ENCODE results near the gene TMEM151B. TPM values are rescaled to one million over a fixed set of nuclear protein-coding genes. Genes with fewer than 3 reads are reported as not detected.
"Not testable (repeated sequence)": the region's sequence is repeated elsewhere in the genome, so short reads cannot be mapped to it uniquely, and the experiment has no call there.

The TMEM151B gene
- total and polyA plus RNA-seq, 5 experiments from 2014 or later, result not detected

- H3K9me3 Mint-ChIP-seq, result no peaks in the 10 kb centered on the region
- H3K36me3 Mint-ChIP-seq, result peaks cover 0 to 69% (median 13%) of the 10 kb centered on the region in 3 donors
- no peaks in the 10 kb centered on the region for H3K27me3 Mint-ChIP-seq
- ATAC-seq, result no peak
- H3K4me1 Mint-ChIP-seq, result peaks cover 3 to 12% (median 10%) of the 10 kb centered on the region in 4 donors
- no peak for DNase-seq
- no peak overlapping the region for H3K4me3 Mint-ChIP-seq
- POLR2A ChIA-PET, result interaction anchor here (0.8 kb wide), 1 partner anchor 1039 kb away, joined by 3 read pairs; no protein-coding TSS in a partner anchor
- no peak overlapping the region for H3K27ac Mint-ChIP-seq
Measured at GRCh38 chr6:44306710-44307109, 36.5 kb downstream of the TMEM151B start.

- ATAC-seq (no peak), DNase-seq (no peak)
- H3K27ac Mint-ChIP-seq, result no peak overlapping the region
- H3K27me3 Mint-ChIP-seq, result no peaks in the 10 kb centered on the region
- peaks cover 8 to 17% (median 13%) of the 10 kb centered on the region in 4 donors for H3K4me1 Mint-ChIP-seq
- H3K9me3 Mint-ChIP-seq, result no peaks in the 10 kb centered on the region
- POLR2A ChIA-PET, result interaction anchor here (0.8 kb wide), 2 partner anchors 10 to 1039 kb away, joined by 3 to 4 read pairs; no protein-coding TSS in a partner anchor
- H3K4me3 Mint-ChIP-seq, result no peak overlapping the region
- peaks cover 0 to 65% (median 13%) of the 10 kb centered on the region in 3 donors for H3K36me3 Mint-ChIP-seq
Measured at GRCh38 chr6:44307217-44307616, 37.0 kb downstream of the TMEM151B start.

- H3K4me1 Mint-ChIP-seq, result peaks cover 20 to 31% (median 23%) of the 10 kb centered on the region in 4 donors
Measured at GRCh38 chr6:44309092-44309491, 38.8 kb downstream of the TMEM151B start.

GRCh38 chr6:44309631-44310030 lies 39.4 kb downstream of the TMEM151B start:
- POLR2A ChIA-PET, result interaction anchor here (0.8 kb wide), 1 partner anchor 9 kb away, joined by 4 read pairs; no protein-coding TSS in a partner anchor
- ATAC-seq, result no peak
- no peak overlapping the region for H3K4me3 Mint-ChIP-seq
- no peaks in the 10 kb centered on the region for H3K27me3 Mint-ChIP-seq
- DNase-seq, result no peak
- H3K9me3 Mint-ChIP-seq, result no peaks in the 10 kb centered on the region
- peaks cover 20 to 31% (median 23%) of the 10 kb centered on the region in 4 donors for H3K4me1 Mint-ChIP-seq
- H3K27ac Mint-ChIP-seq, result no peak overlapping the region
- H3K36me3 Mint-ChIP-seq, result peaks cover 0 to 57% (median 9%) of the 10 kb centered on the region in 3 donors

More at GRCh38 chr6:44309092-44309491, 38.8 kb downstream of the TMEM151B start:
- H3K27ac Mint-ChIP-seq, result peak overlapping the region in 1 of 10 donors; percentile 27
- DNase-seq (no peak), ATAC-seq (no peak)
- H3K4me3 Mint-ChIP-seq, result no peak overlapping the region
- no peaks in the 10 kb centered on the region for H3K9me3 Mint-ChIP-seq
- H3K36me3 Mint-ChIP-seq, result peaks cover 0 to 59% (median 9%) of the 10 kb centered on the region in 3 donors
- POLR2A ChIA-PET, result interaction anchor here (0.8 kb wide), 1 partner anchor 9 kb away, joined by 4 read pairs; no protein-coding TSS in a partner anchor
- no peaks in the 10 kb centered on the region for H3K27me3 Mint-ChIP-seq

- H3K9me3 Mint-ChIP-seq, result no peaks in the 10 kb centered on the region
- no peaks in the 10 kb centered on the region for H3K27me3 Mint-ChIP-seq
- H3K27ac Mint-ChIP-seq, result peak overlapping the region in 2 of 10 donors; percentile 37 to 43
- no peak for DNase-seq
- no peak for ATAC-seq
- POLR2A ChIA-PET, result no interaction called here
- H3K36me3 Mint-ChIP-seq, result peaks cover 0 to 55% (median 7%) of the 10 kb centered on the region in 3 donors
- H3K4me3 Mint-ChIP-seq, result peak overlapping the region in 6 of 10 donors; percentile 12 to 59 (median 30)
- peaks cover 20 to 31% (median 23%) of the 10 kb centered on the region in 4 donors for H3K4me1 Mint-ChIP-seq
Measured at GRCh38 chr6:44310241-44310640, 40.0 kb downstream of the TMEM151B start.

- Mint-ChIP-seq H3K27me3 (no peaks in the 10 kb centered on the region), H3K4me1 (peaks cover 20 to 31% (median 23%) of the 10 kb centered on the region in 4 donors), H3K4me3 (peak overlapping the region in 9 of 10 donors; percentile 94 to 100 (median 96)), H3K36me3 (peaks cover 0 to 44% (median 7%) of the 10 kb centered on the region in 3 donors), H3K9me3 (no peaks in the 10 kb centered on the region), H3K27ac (peak overlapping the region in 4 of 10 donors; percentile 51 to 83 (median 62))
- DNase-seq (no peak), ATAC-seq (no peak)
- POLR2A ChIA-PET, result no interaction called here
Measured at GRCh38 chr6:44311304-44311703, 41.1 kb downstream of the TMEM151B start.

GRCh38 chr6:44311767-44312166 lies 41.5 kb downstream of the TMEM151B start:
- no peak for ATAC-seq
- Mint-ChIP-seq H3K9me3 (no peaks in the 10 kb centered on the region), H3K4me1 (peaks cover 20 to 31% (median 23%) of the 10 kb centered on the region in 4 donors), H3K27ac (peak overlapping the region in 8 of 10 donors; percentile 13 to 97 (median 58)), H3K27me3 (no peaks in the 10 kb centered on the region), H3K36me3 (peaks cover 0 to 41% (median 7%) of the 10 kb centered on the region in 3 donors), H3K4me3 (peak overlapping the region; percentile 92 to 100 (median 96))
- POLR2A ChIA-PET, result interaction anchor here (2.0 kb wide), 1 partner anchor 65 kb away, joined by 6 read pairs; the partner anchor contains the start of gene HSP90AB1
- no peak for DNase-seq

GRCh38 chr6:44312901-44313788 lies 42.9 kb downstream of the TMEM151B start, which contains the start of gene AARS2:
Gene AARS2, minus strand, starts transcription at chr6:44313347. Its CDS starts 24 bp downstream, at chr6:44313323.
- ATAC-seq (peak; percentile 94 to 96), DNase-seq (peak; percentile 77 to 94 (median 89))
- Mint-ChIP-seq H3K9me3 (no peaks in the 10 kb centered on the region), H3K4me3 (peak within 1 kb of the TSS; percentile 92 to 100 (median 96)), H3K27me3 (peaks cover 0 to 6% (median 2%) of the 10 kb centered on the region in 5 donors), H3K36me3 (peaks cover 0 to 33% (median 7%) of the 10 kb centered on the region in 3 donors), H3K4me1 (peaks cover 20 to 31% (median 23%) of the 10 kb centered on the region in 4 donors), H3K27ac (peak within 1 kb of the TSS; percentile 86 to 97 (median 94))
- POLR2A ChIA-PET, result interaction anchor here (0.7 to 2.0 kb wide), 3 partner anchors 43 to 67 kb away, joined by 3 to 6 read pairs (median 6); partner anchors contain the start of genes HSP90AB1, SLC35B2 and TMEM151B

GRCh38 chr6:44314657-44315056 lies 44.4 kb downstream of the TMEM151B start:
- POLR2A ChIA-PET, result interaction anchor here (0.9 to 1.1 kb wide), 2 partner anchors 12 to 77 kb away, joined by 3 to 5 read pairs; no protein-coding TSS in a partner anchor
- H3K4me3 Mint-ChIP-seq, H3K9me3 Mint-ChIP-seq, ATAC-seq, DNase-seq: not testable (repeated sequence)
- Mint-ChIP-seq H3K27me3 (peaks cover 0 to 21% (median 13%) of the 10 kb centered on the region in 5 donors), H3K4me1 (peaks cover 18 to 30% (median 23%) of the 10 kb centered on the region in 4 donors), H3K27ac (peak overlapping the region in 1 of 10 donors; percentile 57), H3K36me3 (peaks cover 0 to 21% (median 4%) of the 10 kb centered on the region in 3 donors)

- no peak for ATAC-seq
- POLR2A ChIA-PET, result no interaction called here
- Mint-ChIP-seq H3K9me3 (peaks cover 0 to 5% (median 0%) of the 10 kb centered on the region in 9 donors), H3K27me3 (peaks cover 4 to 30% (median 19%) of the 10 kb centered on the region in 5 donors), H3K4me1 (peaks cover 13 to 23% (median 20%) of the 10 kb centered on the region in 4 donors), H3K36me3 (peaks cover 3 to 12% (median 5%) of the 10 kb centered on the region in 3 donors), H3K27ac (no peak overlapping the region), H3K4me3 (peak overlapping the region in 1 of 10 donors; percentile 45)
- no peak for DNase-seq
Measured at GRCh38 chr6:44315516-44315915, 45.3 kb downstream of the TMEM151B start.

- ATAC-seq (no peak), DNase-seq (no peak)
- H3K27ac Mint-ChIP-seq, result no peak overlapping the region
- H3K36me3 Mint-ChIP-seq, result peaks cover 6 to 8% (median 6%) of the 10 kb centered on the region in 3 donors
- POLR2A ChIA-PET, result no interaction called here
- H3K27me3 Mint-ChIP-seq, result peaks cover 5 to 34% (median 19%) of the 10 kb centered on the region in 5 donors
- peaks cover 13 to 23% (median 20%) of the 10 kb centered on the region in 4 donors for H3K4me1 Mint-ChIP-seq
- peaks cover 0 to 7% (median 0%) of the 10 kb centered on the region in 9 donors for H3K9me3 Mint-ChIP-seq
- H3K4me3 Mint-ChIP-seq, result peak overlapping the region in 1 of 10 donors; percentile 45
Measured at GRCh38 chr6:44315951-44316350, 45.7 kb downstream of the TMEM151B start.

- Mint-ChIP-seq H3K36me3 (peaks cover 6% of the 10 kb centered on the region in 3 donors), H3K27me3 (peaks cover 5 to 36% (median 21%) of the 10 kb centered on the region in 5 donors), H3K27ac (no peak overlapping the region), H3K9me3 (peaks cover 0 to 7% (median 0%) of the 10 kb centered on the region in 9 donors), H3K4me1 (peaks cover 13 to 22% (median 18%) of the 10 kb centered on the region in 4 donors), H3K4me3 (no peak overlapping the region)
- DNase-seq (no peak), ATAC-seq (no peak)
- POLR2A ChIA-PET, result no interaction called here
Measured at GRCh38 chr6:44316481-44316880, 46.2 kb downstream of the TMEM151B start.

All from naive thymus-derived CD8-positive, alpha-beta T cell (primary cell).